Epithelial cell of proximal tubule (primary cell): ENCODE measurements around the gene TXNDC5. TPM values are rescaled to one million over a fixed set of nuclear protein-coding genes. Genes with fewer than 3 reads are reported as not detected.

Source experiments
- DNase-seq: peaks from one replicate; pipeline ENCODE4 v3.0.0-alpha.2; 2011; ENCODE audit warnings: low read depth
- H3K4me3 ChIP-seq: 2 replicates; pipeline ENCODE4 v1.5.1; 2011; ENCODE audit warnings: low read depth, mild to moderate bottlenecking, low read length
- CTCF ChIP-seq: conservative IDR thresholded peaks from 2 replicates; pipeline ENCODE4 v1.5.1; 2012; ENCODE audit warnings: low read depth, mild to moderate bottlenecking, low read length
- total RNA-seq: library from RNA; depleted of rRNA; stranded (reverse); fragments of >200 nt; gene quantifications from 2 replicates; pipeline ENCODE4 v1.2.3, GENCODE V29; 2015

The TXNDC5 gene
- total RNA-seq, 1 donor from 2014 or later: 317 TPM

- TF ChIP-seq CTCF: no peak
- peak; percentile 30 for DNase-seq
- no peak overlapping the region for H3K4me3 ChIP-seq
Observed at GRCh38 chr6:7881765-7882500, 28.7 kb downstream of the TXNDC5 start.

- TF ChIP-seq CTCF: no peak
- DNase-seq: no peak
Observed at GRCh38 chr6:7880718-7881107, 29.9 kb downstream of the TXNDC5 start.

GRCh38 chr6:7879980-7880717, 30.4 kb downstream of the TXNDC5 start:
- TF ChIP-seq CTCF: no peak
- DNase-seq: no peak
- no peak overlapping the region for H3K4me3 ChIP-seq

More at GRCh38 chr6:7880718-7881107, 29.9 kb downstream of the TXNDC5 start:
- no peak overlapping the region for H3K4me3 ChIP-seq

- H3K4me3 ChIP-seq: no peak overlapping the region
- no peak for TF ChIP-seq CTCF
Observed at GRCh38 chr6:7879579-7879978, 31.0 kb downstream of the TXNDC5 start.

GRCh38 chr6:7879043-7879442, 31.5 kb downstream of the TXNDC5 start:
- no peak for DNase-seq
- H3K4me3 ChIP-seq: no peak overlapping the region
- TF ChIP-seq CTCF: no peak

More at GRCh38 chr6:7879579-7879978, 31.0 kb downstream of the TXNDC5 start:
- DNase-seq: no peak

GRCh38 chr6:7878401-7878964, 32.1 kb downstream of the TXNDC5 start:
- TF ChIP-seq CTCF: no peak
- no peak for DNase-seq
- H3K4me3 ChIP-seq: no peak overlapping the region
